Measurements from ENCODE around the gene DLX4. TPM values are rescaled to one million over a fixed set of nuclear protein-coding genes. Genes with fewer than 3 reads are reported as not detected.

DLX4 gene
- total and polyA plus RNA-seq, 2 of the 4 experiments (the other 2 are of a cell fraction): not detected

DNA sequence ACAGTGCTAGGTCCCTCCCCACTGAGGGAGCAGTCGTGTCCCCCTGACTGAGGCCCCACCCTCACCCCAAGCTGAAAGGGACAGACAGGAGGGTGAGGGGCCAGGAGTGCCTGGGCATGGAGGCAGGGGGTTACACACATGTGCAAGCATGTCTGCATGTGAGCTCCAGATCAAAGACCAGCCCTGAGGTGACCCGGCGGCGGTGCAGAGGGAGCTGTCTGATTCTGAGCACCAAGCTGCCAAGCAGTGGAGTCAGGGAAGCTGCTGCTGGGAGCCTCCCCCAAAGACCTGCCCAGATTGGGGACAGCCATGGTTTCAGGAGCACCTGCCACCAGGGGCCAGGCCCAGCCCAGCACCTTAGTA is 20.5 kb downstream of the DLX4 start:
- Histone ChIP-seq H3K9me1 (ENCODE audit: insufficient read depth, low read length) (no peaks in the 10 kb centered on the region), H4K20me1 (ENCODE audit: insufficient read depth, low read length) (0 out of 2 replicates have a peak, but pooled peaks cover 3% of the 10 kb centered on the region), H3K4ac (ENCODE audit: low read depth, low read length) (no peak overlapping the region), H2BK20ac (ENCODE audit: low read depth, low read length) (no peak overlapping the region), H4K8ac (ENCODE audit: low read depth in 2 of 2, low read length in 2 of 2) (no peak overlapping the region), H3K56ac (ENCODE audit: extremely low read depth, insufficient read depth, low read length) (no peak overlapping the region), H3K4me2 (ENCODE audit: low read depth, low read length) (no peak overlapping the region), H3K18ac (ENCODE audit: low read depth, low read length) (no peak overlapping the region), H3K14ac (replicated peaks; ENCODE audit: low read depth, low read length) (no peak overlapping the region), H3K23ac (ENCODE audit: low read depth, low read length) (no peak overlapping the region), H4K91ac (ENCODE audit: insufficient read depth, low read depth, low read length) (no peak overlapping the region), H3K4me3 (ENCODE audit: insufficient read depth, low read depth, low read length) (no peak overlapping the region), H3K79me1 (ENCODE audit: low read depth in 1 of 2, low read length in 2 of 2) (no peaks in the 10 kb centered on the region), H2AK5ac (ENCODE audit: low read depth, low read length) (no peak overlapping the region), H3K36me3 (ENCODE audit: control insufficient read depth, insufficient read depth, low read length) (no peaks in the 10 kb centered on the region), H2BK5ac (ENCODE audit: low read depth, low read length, poor library complexity, severe bottlenecking) (no peak overlapping the region), H3K9ac (ENCODE audit: low read depth, low read length) (no peak overlapping the region), H2AK9ac (replicated peaks; ENCODE audit: low read depth, low read length, poor library complexity) (no peak overlapping the region), H4K5ac (ENCODE audit: low read depth, low read length) (no peak overlapping the region), H3K4me1 (ENCODE audit: control insufficient read depth, insufficient read depth, low read length) (no peaks in the 10 kb centered on the region; the same call in 1 of the 2 replicates), H3K27ac (ENCODE audit: insufficient read depth, low read length) (no peak overlapping the region), H3K9me3 (ENCODE audit: control insufficient read depth, insufficient read depth, low read length) (no peaks in the 10 kb centered on the region; the same call in 1 of the 2 replicates), H2AFZ (replicated peaks; ENCODE audit: low read length, poor library complexity) (no peak overlapping the region), H2BK15ac (ENCODE audit: low read depth, low read length) (no peak overlapping the region), H2BK120ac (ENCODE audit: low read depth, low read length) (no peak overlapping the region), H3K27me3 (ENCODE audit: control insufficient read depth, insufficient read depth, low read length) (peaks cover 97% of the 10 kb centered on the region)
- ChIA-PET POLR2A (ENCODE audit: unreplicated experiment) (no interaction called here), CTCF (interaction anchor here (0.6 kb wide), 1 partner anchor 130 kb away, joined by 6 read pairs; no protein-coding TSS in a partner anchor)
- DNase-seq (no peak), ATAC-seq (ENCODE audit: low read depth) (no peak)
- in situ Hi-C loops (cut with MboI; ENCODE audit: low sequenced_read_pairs): no loop called here
- dilution Hi-C loops (cut with HindIII; ENCODE audit: low sequenced_read_pairs, unreplicated experiment): no loop called here
- intact Hi-C loops (cut with micrococcal nuclease): no loop called here
- WGBS, 2 experiments (ENCODE audit: extremely low coverage in 2 of 2, insufficient read length in 1 of 2): 50% methylated on average over 3 of the region's 4 CpGs; no CpG with 5 or more reads in 1 of the 2 experiments
- BruUV-seq (replicated peaks): no TSS peak
- no peak for TF ChIP-seq MXI1 (IDR thresholded peaks at IDR 0.05; ENCODE audit: borderline replicate concordance, low read depth, low read length)
- TF ChIP-seq CHD1 (IDR thresholded peaks at IDR 0.05; ENCODE audit: low read depth, low read length): no peak
- TF ChIP-seq RCOR1 (IDR thresholded peaks at IDR 0.05; ENCODE audit: insufficient replicate concordance, low read length): no peak
- TF ChIP-seq MAFK (IDR thresholded peaks at IDR 0.05; ENCODE audit: low read depth, low read length): no peak
- TF ChIP-seq RFX5 (IDR thresholded peaks at IDR 0.05; ENCODE audit: low read depth, low read length): no peak
- TF ChIP-seq MAZ (IDR thresholded peaks at IDR 0.05; ENCODE audit: borderline replicate concordance, low read depth, low read length): no peak
- TF ChIP-seq, protein P1, sequence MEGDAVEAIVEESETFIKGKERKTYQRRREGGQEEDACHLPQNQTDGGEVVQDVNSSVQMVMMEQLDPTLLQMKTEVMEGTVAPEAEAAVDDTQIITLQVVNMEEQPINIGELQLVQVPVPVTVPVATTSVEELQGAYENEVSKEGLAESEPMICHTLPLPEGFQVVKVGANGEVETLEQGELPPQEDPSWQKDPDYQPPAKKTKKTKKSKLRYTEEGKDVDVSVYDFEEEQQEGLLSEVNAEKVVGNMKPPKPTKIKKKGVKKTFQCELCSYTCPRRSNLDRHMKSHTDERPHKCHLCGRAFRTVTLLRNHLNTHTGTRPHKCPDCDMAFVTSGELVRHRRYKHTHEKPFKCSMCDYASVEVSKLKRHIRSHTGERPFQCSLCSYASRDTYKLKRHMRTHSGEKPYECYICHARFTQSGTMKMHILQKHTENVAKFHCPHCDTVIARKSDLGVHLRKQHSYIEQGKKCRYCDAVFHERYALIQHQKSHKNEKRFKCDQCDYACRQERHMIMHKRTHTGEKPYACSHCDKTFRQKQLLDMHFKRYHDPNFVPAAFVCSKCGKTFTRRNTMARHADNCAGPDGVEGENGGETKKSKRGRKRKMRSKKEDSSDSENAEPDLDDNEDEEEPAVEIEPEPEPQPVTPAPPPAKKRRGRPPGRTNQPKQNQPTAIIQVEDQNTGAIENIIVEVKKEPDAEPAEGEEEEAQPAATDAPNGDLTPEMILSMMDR (conservative IDR thresholded peaks at IDR 0.05; ENCODE audit: low read depth, low read length): no peak
- TF ChIP-seq, protein P2, sequence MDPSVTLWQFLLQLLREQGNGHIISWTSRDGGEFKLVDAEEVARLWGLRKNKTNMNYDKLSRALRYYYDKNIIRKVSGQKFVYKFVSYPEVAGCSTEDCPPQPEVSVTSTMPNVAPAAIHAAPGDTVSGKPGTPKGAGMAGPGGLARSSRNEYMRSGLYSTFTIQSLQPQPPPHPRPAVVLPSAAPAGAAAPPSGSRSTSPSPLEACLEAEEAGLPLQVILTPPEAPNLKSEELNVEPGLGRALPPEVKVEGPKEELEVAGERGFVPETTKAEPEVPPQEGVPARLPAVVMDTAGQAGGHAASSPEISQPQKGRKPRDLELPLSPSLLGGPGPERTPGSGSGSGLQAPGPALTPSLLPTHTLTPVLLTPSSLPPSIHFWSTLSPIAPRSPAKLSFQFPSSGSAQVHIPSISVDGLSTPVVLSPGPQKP (IDR thresholded peaks at IDR 0.05; ENCODE audit: borderline replicate concordance, low read depth, low read length): no peak
- no peak for TF ChIP-seq POLR2A (IDR thresholded peaks at IDR 0.05; ENCODE audit: low read depth, low read length)
- TF ChIP-seq SMC3 (IDR thresholded peaks at IDR 0.05; ENCODE audit: low read depth, low read length): no peak
- TF ChIP-seq, protein P3, sequence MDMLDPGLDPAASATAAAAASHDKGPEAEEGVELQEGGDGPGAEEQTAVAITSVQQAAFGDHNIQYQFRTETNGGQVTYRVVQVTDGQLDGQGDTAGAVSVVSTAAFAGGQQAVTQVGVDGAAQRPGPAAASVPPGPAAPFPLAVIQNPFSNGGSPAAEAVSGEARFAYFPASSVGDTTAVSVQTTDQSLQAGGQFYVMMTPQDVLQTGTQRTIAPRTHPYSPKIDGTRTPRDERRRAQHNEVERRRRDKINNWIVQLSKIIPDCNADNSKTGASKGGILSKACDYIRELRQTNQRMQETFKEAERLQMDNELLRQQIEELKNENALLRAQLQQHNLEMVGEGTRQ (IDR thresholded peaks at IDR 0.05; ENCODE audit: low read depth, low read length): no peak

Measured in IMR-90 (cell line).